Stimulated activated CD8-positive, alpha-beta memory T cell treated with anti-CD3 and anti-CD28 coated beads, Interleukin-2, amount 100 ng/mL, for 48 hours (primary cell): ENCODE data around the gene SLC39A3.

ENCODE experiments used
- DNase-seq, 2 donors: peaks; one replicate each; pipeline ENCODE4 v3.0.0-alpha.2; 2020; ENCODE audit warnings: low read depth in 2 of 2

Gene SLC39A3

GRCh38 chr19:2747349-2747748, 7.5 kb upstream of the SLC39A3 start:
- no peak for DNase-seq

- no peak for DNase-seq
These were observed 4.3 kb upstream of the SLC39A3 start for GRCh38 chr19:2744113-2744512.

GRCh38 chr19:2743099-2743498, 3.3 kb upstream of the SLC39A3 start:
- DNase-seq = no peak

DNA sequence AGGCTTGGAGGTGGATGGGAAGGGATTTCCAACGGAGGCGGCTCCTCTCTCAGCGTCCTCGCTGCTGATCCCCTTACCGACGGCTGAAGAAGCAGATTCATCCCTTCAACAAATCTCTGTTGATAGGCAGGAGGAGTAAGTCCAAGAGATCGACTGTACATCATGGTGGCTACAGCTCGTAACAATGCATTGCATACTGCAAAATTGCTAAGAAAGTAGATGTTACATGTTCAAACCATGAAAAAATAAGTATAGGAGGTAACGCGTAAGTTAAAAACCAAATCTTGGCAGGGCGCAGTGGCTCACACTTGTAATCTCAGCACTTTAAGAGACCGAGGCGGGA, 468 bp upstream of the SLC39A3 start:
- DNase-seq = no peak

DNA sequence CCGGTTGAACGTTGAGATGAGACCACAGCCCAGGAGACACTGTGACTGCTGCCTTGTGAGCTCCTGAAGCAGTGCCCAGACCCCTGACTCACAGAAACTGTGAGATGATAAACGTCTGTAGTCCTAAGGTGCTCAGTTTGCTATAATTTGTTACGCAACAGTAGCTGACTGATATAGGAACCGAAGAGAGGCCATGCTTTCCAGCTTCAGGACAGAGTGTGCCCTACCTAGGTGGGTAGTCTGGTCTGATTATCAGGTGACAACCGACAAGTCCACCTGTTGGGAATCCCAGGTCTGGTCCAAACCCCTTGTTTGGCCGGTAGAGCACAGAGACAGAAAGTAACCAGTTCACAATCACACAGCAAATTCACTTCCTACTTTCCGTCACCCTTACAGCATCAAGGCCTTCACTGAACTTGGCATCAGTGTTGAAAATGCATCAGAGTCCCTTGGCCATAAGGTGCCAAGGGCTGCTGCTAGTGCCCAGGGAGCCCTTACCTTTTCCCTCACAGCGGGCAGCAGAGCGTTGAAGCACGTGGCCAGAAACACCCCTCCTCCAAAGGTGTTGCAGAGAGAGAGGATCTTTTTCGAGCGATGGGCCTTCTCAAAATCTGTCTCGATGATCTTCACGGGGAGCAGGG, 3.1 kb downstream of the SLC39A3 start:
- DNase-seq = no peak

- DNase-seq = no peak
These were observed 4.4 kb downstream of the SLC39A3 start for GRCh38 chr19:2735374-2735773.

DNA sequence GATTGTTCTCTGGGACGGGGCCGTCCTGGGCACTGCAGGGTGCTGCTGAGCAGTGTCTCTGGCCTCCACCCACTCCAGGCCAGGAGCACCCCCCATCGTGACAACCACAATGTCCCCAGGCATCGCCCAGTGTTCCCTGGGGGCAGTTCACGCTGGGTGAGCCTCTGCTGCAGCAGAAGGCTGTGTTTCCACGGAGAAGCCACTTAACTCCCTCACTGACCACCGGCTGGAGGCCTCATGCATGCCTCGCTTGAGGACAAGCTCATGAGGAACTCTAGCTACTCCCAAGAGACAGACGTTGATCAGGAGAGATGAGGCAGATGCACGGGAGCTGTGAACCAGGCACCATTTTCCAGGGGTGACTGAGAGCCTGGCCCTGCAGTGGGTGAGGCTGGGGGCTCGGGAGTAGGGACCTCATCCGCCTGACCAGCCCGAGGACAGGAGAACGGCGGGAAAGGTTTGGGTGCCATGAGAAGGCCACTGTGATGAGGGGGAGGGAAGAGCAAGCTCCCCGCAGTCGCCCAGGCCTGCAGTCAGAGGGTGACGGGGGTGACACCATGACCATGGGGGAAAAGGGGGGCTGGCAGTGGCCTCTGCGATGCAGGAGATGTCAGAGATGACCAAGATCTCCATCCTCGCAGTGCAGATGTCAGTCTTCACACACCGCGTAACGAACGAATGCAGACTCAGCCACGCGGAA, 5.1 kb downstream of the SLC39A3 start:
- DNase-seq = no peak

DNA sequence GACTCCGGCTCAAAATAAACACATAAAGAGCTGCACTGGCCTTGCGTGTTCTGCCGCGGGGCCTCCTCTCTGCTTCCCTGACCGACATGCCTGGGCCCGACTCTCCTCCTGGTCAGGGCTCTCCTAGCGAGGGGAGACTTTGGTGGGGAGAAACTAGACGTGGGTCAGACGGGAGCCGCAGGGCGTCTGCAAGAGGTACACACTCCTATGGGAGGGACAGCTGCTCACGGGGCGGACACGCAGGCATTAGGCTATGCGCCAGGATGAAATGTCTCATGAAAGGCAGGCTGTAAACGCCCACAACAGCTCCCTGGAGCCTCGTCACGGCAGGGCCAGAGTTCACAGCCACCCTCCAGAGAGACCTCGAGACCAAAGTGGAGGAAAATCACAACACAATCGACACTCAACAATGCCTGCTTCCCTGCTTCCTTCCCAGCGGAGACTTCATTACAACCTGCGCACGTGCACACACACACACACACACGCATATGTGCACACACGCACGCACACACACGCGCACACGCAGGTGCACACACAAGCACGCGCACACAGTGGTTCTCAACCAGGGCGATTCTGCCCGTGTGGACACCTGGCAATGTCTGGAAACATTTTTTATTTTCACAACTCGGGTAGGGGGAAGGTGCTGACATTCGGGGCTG, 5.8 kb downstream of the SLC39A3 start:
- DNase-seq = no peak

GRCh38 chr19:2732883-2733282, 6.9 kb downstream of the SLC39A3 start:
- no peak for DNase-seq

- no peak for DNase-seq
These were observed 7.6 kb downstream of the SLC39A3 start for GRCh38 chr19:2732157-2732725.

DNA sequence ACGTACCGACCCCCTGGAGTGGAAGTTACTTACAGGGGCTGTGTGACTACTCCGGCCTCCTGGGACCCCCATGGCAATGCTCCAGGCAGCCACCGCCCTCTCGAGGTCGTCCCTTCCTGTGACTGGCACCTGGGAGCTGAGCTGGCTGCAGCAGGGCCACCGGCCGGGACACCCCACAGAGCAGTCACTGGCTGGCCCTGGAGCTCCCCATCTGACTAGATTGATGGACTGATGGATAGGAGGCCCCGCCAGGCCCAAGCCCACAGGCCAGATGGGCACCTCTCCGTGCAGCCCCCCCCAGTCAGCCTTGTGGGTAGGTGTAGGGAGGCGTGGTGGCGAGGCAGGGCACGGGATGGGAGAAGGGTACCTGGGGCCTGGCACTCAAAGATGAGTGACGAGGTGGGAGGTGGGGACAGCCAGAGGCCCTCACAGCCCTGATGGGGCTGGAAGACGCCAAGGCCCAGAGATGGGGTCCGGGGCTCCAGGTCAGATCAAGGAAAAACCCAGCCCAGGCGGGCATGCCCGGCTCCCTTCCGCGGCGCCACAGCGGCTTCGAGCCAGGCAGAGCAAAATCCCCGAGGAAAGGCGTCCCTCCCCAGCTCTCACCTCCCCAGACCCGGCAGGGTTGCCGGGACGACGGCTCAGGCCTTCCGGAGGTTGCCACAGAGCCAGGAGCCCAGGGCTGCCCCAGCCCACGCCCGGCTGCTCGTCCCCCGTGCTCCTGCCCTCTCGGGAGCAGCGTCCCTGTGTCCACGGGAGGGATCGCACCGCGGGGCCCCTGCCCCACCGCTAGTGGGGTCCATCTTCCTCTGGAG, 8.4 kb downstream of the SLC39A3 start:
- no peak for DNase-seq

DNA sequence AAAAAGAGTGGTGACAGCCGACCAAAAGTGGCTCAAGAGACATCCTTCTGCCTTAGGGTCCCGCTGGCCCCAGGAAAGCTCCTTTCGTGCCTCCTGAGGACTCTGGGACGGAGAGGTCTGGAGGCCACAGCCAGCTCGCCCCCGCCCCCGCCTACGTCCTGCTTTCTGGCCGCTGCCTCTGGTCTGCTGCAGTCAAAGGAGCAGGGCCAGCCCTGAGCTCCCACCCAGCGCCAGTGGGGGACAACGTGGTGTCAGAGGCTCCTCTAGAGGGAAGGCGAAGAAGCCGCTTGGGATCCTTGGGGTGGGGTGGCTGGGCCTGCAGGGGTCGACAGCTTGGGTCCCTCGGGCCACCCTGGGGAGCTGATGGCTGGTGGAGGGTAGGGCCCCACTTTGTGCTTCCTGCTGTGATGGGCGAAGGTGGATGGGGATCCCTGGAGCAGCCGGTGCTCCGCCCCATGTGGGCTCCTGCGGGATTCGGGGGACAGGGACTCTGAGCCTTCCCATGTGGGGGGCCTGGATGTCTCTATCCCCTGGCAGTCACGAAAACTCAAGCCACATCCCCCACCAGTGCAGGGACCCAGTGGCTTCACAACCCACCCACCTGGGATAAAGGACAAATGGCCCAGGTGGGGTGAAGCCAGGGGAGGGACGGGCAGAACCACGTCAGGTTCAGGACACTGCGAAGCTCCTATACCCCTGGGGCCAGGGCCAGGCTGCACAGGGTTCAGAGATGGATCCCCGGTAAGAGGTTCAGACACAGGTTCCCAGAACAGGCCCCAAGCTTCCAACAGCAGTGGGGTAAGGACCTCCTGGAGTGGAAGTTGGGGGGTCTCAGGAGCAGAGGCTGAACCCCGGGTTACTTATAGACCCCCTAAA, 9.6 kb downstream of the SLC39A3 start:
- DNase-seq = no peak

- no peak for DNase-seq
These were observed 10.9 kb downstream of the SLC39A3 start for GRCh38 chr19:2728783-2729387.

DNA sequence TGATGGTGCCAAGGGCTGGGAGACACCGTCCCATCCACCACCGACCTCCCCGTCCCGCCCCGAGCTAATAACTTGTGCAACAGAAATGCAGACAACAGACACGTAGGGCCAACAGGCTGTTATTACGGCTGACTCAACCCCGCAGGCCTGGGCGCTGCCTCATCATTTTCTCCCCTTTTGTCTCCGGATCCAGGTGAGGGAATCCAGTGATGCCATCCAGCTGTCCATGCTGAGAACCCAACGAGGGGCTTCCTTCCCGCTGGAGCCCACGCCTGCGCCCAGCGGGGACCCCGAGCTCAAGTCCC, 12.2 kb downstream of the SLC39A3 start:
- DNase-seq = no peak

GRCh38 chr19:2726904-2727639, 12.7 kb downstream of the SLC39A3 start:
- no peak for DNase-seq

DNA sequence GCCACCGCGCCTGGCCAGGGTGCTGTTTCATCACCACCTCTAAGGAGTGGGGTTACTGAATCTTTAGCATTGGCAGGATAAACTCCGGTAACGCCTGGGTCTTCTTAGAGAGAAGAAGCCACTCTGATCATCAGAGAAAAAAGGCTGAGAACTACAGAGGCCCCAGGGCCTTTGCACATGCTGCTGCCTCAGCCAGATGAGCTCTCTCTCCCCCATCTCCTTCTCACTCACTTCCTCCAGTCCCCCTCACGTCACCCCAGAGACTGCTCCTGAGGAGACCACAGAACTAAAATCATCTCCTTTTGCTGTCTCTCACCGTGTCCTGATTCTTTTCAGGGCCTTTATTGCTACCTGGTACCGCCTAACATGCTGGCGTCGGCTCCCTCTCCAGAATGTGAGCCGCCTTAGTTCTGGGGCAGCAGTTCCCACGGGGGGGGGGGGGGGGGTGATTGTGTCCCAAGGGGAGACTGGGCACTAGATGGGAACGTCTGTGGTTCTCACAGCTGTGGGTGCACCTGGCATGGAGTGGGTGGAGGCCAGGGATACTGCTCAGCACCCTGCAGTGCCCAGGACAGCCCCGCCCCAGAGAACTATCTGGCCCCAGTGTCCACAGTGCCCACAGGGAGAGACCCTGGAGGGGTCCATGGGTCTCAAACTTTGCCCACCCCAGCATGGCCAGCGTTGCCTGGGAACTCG, 13.5 kb downstream of the SLC39A3 start:
- DNase-seq = no peak

GRCh38 chr19:2724148-2724557, 15.7 kb downstream of the SLC39A3 start:
- DNase-seq = no peak

DNA sequence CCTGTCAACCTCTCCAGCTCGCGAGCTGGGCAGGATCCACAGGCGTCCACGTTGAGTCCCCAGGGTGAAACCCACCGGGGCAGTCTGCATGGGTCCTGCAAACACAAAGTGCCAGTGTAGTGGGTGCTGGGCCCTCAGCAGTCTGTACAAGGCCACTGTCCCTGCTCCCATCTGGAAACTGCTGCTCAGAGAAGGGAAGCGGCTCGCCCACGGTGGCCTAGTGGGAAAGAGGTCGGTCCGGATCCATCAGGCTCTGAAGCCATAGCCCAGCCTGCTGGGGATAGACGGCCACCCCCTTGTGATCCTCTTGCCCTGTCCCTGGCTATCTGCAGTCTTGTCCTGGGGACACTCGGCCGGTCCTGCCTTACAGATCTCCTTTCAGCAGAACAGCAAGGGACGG, 16.1 kb downstream of the SLC39A3 start:
- DNase-seq = no peak

DNA sequence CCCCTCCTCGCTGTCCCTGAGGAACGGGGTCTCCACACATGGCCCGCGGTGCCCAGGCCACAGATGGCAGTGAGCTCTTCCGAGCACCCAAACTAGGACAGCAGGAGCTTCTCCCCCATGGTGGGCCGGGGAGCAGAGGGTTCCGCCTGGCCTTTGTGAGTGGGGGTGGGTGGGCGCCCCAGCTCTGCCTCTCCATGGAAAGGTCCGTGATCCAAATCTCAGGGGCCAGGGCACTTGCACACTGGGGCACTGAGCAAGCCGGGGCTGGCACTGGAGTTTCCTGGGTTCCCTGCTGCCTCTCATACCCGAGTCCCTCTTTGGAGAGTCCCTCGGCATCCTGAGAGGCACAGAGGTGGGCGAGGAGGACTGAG, 16.5 kb downstream of the SLC39A3 start:
- no peak for DNase-seq
